H9 (cell line): Measurements from ENCODE around the gene PHF21B. TPM values are rescaled to one million over a fixed set of nuclear protein-coding genes. Genes with fewer than 3 reads are reported as not detected.

Experiments used
- DNase-seq: peaks from one replicate; pipeline ENCODE4 v3.0.0-alpha.2; 2017
- H2AFZ ChIP-seq: one replicate; pipeline ENCODE4 v1.6.1; 2013; ENCODE audit warnings: mild to moderate bottlenecking, low read length, control low read depth, moderate library complexity
- H2AK5ac ChIP-seq: 2 replicates; pipeline ENCODE4 v1.6.1; 2013; ENCODE audit warnings: low read length, control low read depth, mixed read lengths; ENCODE audit not compliant: insufficient read length
- H2BK120ac ChIP-seq: one replicate; pipeline ENCODE4 v1.6.1; 2013; ENCODE audit warnings: low read depth, mild to moderate bottlenecking, low read length, control low read depth, inconsistent platforms; ENCODE audit not compliant: poor library complexity, severe bottlenecking
- H2BK12ac ChIP-seq: 2 replicates; pipeline ENCODE4 v1.6.1; 2013; ENCODE audit warnings: low read length, control low read depth, mixed read lengths, low read depth; ENCODE audit not compliant: insufficient read length
- H2BK15ac ChIP-seq: 2 replicates; pipeline ENCODE4 v1.6.1; 2013; ENCODE audit warnings: low read depth, low read length, control low read depth
- H2BK20ac ChIP-seq: one replicate; pipeline ENCODE4 v1.6.1; 2013; ENCODE audit warnings: low read depth, mild to moderate bottlenecking, low read length, control low read depth, inconsistent platforms; ENCODE audit not compliant: poor library complexity, severe bottlenecking
- H2BK5ac ChIP-seq: 2 replicates; pipeline ENCODE4 v1.6.1; 2013; ENCODE audit warnings: low read length, control low read depth, mixed read lengths; ENCODE audit not compliant: insufficient read length
- H3K14ac ChIP-seq: 2 replicates; pipeline ENCODE4 v1.6.1; 2013; ENCODE audit warnings: low read length, control low read depth; ENCODE audit not compliant: insufficient read depth
- H3K18ac ChIP-seq: 2 replicates; pipeline ENCODE4 v1.6.1; 2013; ENCODE audit warnings: low read depth, mild to moderate bottlenecking, mixed read lengths, low read length, control low read depth; ENCODE audit not compliant: insufficient read length
- H3K23ac ChIP-seq: 2 replicates; pipeline ENCODE4 v1.6.1; 2013; ENCODE audit warnings: low read length, control low read depth, mixed read lengths, low read depth; ENCODE audit not compliant: insufficient read length
- H3K23me2 ChIP-seq: 2 replicates; pipeline ENCODE4 v1.6.1; 2013; ENCODE audit warnings: low read depth, mild to moderate bottlenecking, mixed read lengths, low read length, control low read depth; ENCODE audit not compliant: insufficient read length, poor library complexity, severe bottlenecking
- H3K27ac ChIP-seq: 2 replicates; pipeline ENCODE4 v1.5.1; 2013; ENCODE audit warnings: low read length, control low read depth, mixed read lengths, low read depth; ENCODE audit not compliant: insufficient read length
- H3K27me3 ChIP-seq: 2 replicates; pipeline ENCODE4 v1.6.1; 2013; ENCODE audit warnings: low read length, control low read depth, inconsistent platforms; ENCODE audit not compliant: insufficient read depth
- H3K4ac ChIP-seq: 2 replicates; pipeline ENCODE4 v1.6.1; 2013; ENCODE audit warnings: low read depth, mild to moderate bottlenecking, control low read depth, inconsistent platforms, low read length, moderate library complexity
- H3K4me1 ChIP-seq: 2 replicates; pipeline ENCODE4 v1.6.1; 2013; ENCODE audit warnings: low read length, control low read depth, inconsistent platforms; ENCODE audit not compliant: insufficient read depth
- H3K4me2 ChIP-seq: 2 replicates; pipeline ENCODE4 v1.6.1; 2013; ENCODE audit warnings: low read length, control low read depth, mixed read lengths; ENCODE audit not compliant: insufficient read length, insufficient read depth
- H3K56ac ChIP-seq: 2 replicates; pipeline ENCODE4 v1.6.1; 2013; ENCODE audit warnings: low read depth, mild to moderate bottlenecking, mixed read lengths, low read length, control low read depth; ENCODE audit not compliant: insufficient read length
- H3K79me1 ChIP-seq: 2 replicates; pipeline ENCODE4 v1.6.1; 2013; ENCODE audit warnings: low read depth, mild to moderate bottlenecking, moderate library complexity, low read length, control low read depth, inconsistent platforms; ENCODE audit not compliant: insufficient read depth, poor library complexity, severe bottlenecking
- H3K79me2 ChIP-seq: 2 replicates; pipeline ENCODE4 v1.6.1; 2013; ENCODE audit warnings: low read length, control low read depth, inconsistent platforms; ENCODE audit not compliant: insufficient read depth
- H3K9ac ChIP-seq: 2 replicates; pipeline ENCODE4 v1.6.1; 2013; ENCODE audit warnings: low read length, control low read depth, mixed read lengths; ENCODE audit not compliant: insufficient read length; ENCODE audit errors: extremely low read depth
- H3K9me3 ChIP-seq: one replicate; pipeline ENCODE4 v1.6.1; 2013; ENCODE audit warnings: low read depth, low read length, inconsistent platforms; ENCODE audit not compliant: control insufficient read depth
- H3T11ph ChIP-seq: one replicate; pipeline ENCODE4 v1.6.1; 2013; ENCODE audit warnings: mild to moderate bottlenecking, low read length, control low read depth, inconsistent platforms
- H4K20me1 ChIP-seq: one replicate; pipeline ENCODE4 v1.6.1; 2013; ENCODE audit not compliant: control insufficient read depth, insufficient read length, insufficient read depth
- H4K5ac ChIP-seq: 2 replicates; pipeline ENCODE4 v1.6.1; 2013; ENCODE audit warnings: low read depth, mild to moderate bottlenecking, mixed read lengths, low read length, control low read depth; ENCODE audit not compliant: insufficient read length
- H4K8ac ChIP-seq: replicated peaks from 2 replicates; pipeline ENCODE4 v1.6.1; 2013; ENCODE audit warnings: low read length, control low read depth, mixed read lengths, low read depth; ENCODE audit not compliant: insufficient read length
- H4K91ac ChIP-seq: 2 replicates; pipeline ENCODE4 v1.6.1; 2013; ENCODE audit warnings: low read depth, mild to moderate bottlenecking, moderate library complexity, mixed read lengths, low read length, control low read depth; ENCODE audit not compliant: insufficient read length
- H3K27ac Mint-ChIP-seq, 3 experiments: 2 replicates in 2 of 3; 3 replicates in 1 of 3; pipeline ENCODE4 v1.8.0; 2020 to 2021; ENCODE audit warnings: mixed read lengths in 3 of 3, mild to moderate bottlenecking in 1 of 3, moderate library complexity in 1 of 3
- H3K27me3 Mint-ChIP-seq: 2 replicates; pipeline ENCODE4 v1.8.0; 2021; ENCODE audit warnings: low read depth, mild to moderate bottlenecking, moderate library complexity, mixed read lengths
- H3K36me3 Mint-ChIP-seq, 3 experiments: 2 replicates in 2 of 3; 3 replicates in 1 of 3; pipeline ENCODE4 v1.8.0; 2020 to 2021; ENCODE audit warnings: low read depth in 3 of 3, mixed read lengths in 3 of 3; ENCODE audit not compliant: insufficient read depth in 1 of 3
- H3K4me1 Mint-ChIP-seq, 2 experiments: 2 replicates each; pipeline ENCODE4 v1.8.0; 2020; ENCODE audit warnings: mixed read lengths in 2 of 2
- H3K4me3 Mint-ChIP-seq, 2 experiments: 2 replicates in 1 of 2; 3 replicates in 1 of 2; pipeline ENCODE4 v1.8.0; 2020 to 2021; ENCODE audit warnings: mild to moderate bottlenecking in 2 of 2, mixed read lengths in 2 of 2, moderate library complexity in 1 of 2
- H3K9me3 Mint-ChIP-seq, 2 experiments: 2 replicates in 1 of 2; 3 replicates in 1 of 2; pipeline ENCODE4 v1.8.0; 2020; ENCODE audit warnings: mild to moderate bottlenecking in 2 of 2, mixed read lengths in 2 of 2, moderate library complexity in 1 of 2
- WGBS: extraction: QIAGEN DNeasy Blood & Tissue Kit; methylation state at CpG from one replicate; pipeline ENCODE4 v1.1.7; 2013; ENCODE audit warnings: missing lambda C conversion rate, low lambda C conversion rate, mixed read lengths; ENCODE audit not compliant: insufficient read length; ENCODE audit errors: extremely low coverage; 5-methylcytosine and 5-hydroxymethylcytosine counted together
- total RNA-seq: library from RNA; stranded (reverse); gene quantifications from 2 replicates; pipeline ENCODE4 v1.2.1, GENCODE V29; 2021
- TF ChIP-seq, protein P1 (sequence below): fragments of 200-600 bp; sonication (generic); conservative IDR thresholded peaks from 3 replicates; pipeline ENCODE4 v1.8.0; 2021; ENCODE audit warnings: antibody characterized with exemption, mild to moderate bottlenecking

Gene PHF21B
- total RNA-seq, 1 experiment from 2014 or later = 60.3 TPM

DNA sequence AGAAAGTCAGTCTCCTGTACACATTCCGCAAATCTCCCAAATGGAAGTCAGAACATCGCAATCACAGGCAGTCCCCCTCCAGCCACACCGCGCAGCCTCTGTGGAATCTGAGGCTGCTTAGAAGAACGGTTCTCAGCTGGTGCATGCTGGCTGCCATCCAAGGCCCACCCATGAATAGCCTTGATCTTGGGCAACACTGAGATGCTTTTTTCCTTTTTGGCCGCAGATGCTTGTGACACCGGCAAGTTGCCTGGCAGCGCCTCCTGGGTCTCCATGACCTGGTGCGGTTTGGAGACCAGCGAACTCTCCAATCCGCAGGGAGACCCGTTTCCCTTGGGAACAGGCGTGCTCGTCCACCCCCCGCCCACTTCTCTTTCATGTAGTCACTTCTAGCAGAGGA is 26.3 kb upstream of the PHF21B start:
- H3K23ac ChIP-seq = no peak overlapping the region
- H3K4me2 ChIP-seq = no peak overlapping the region
- no peak overlapping the region; the same call in 1 of the 2 replicates for H3K14ac ChIP-seq
- Mint-ChIP-seq H3K36me3 (peaks cover 13 to 19% (median 17%) of the 10 kb centered on the region in 3 experiments), H3K27ac (no peak overlapping the region), H3K4me3 (no peak overlapping the region), H3K9me3 (peaks cover 22 to 23% of the 10 kb centered on the region in 2 experiments), H3K27me3 (peaks cover 15% of the 10 kb centered on the region), H3K4me1 (peaks cover 22 to 23% of the 10 kb centered on the region in 2 experiments)
- no peak overlapping the region for H2BK20ac ChIP-seq
- H3K27me3 ChIP-seq = no peaks in the 10 kb centered on the region; the same call in 1 of the 2 replicates
- no peak overlapping the region for H3K9ac ChIP-seq
- no peak overlapping the region for H2BK15ac ChIP-seq
- no peak overlapping the region for H3K18ac ChIP-seq
- H2BK5ac ChIP-seq = no peak overlapping the region
- TF ChIP-seq, protein P1, sequence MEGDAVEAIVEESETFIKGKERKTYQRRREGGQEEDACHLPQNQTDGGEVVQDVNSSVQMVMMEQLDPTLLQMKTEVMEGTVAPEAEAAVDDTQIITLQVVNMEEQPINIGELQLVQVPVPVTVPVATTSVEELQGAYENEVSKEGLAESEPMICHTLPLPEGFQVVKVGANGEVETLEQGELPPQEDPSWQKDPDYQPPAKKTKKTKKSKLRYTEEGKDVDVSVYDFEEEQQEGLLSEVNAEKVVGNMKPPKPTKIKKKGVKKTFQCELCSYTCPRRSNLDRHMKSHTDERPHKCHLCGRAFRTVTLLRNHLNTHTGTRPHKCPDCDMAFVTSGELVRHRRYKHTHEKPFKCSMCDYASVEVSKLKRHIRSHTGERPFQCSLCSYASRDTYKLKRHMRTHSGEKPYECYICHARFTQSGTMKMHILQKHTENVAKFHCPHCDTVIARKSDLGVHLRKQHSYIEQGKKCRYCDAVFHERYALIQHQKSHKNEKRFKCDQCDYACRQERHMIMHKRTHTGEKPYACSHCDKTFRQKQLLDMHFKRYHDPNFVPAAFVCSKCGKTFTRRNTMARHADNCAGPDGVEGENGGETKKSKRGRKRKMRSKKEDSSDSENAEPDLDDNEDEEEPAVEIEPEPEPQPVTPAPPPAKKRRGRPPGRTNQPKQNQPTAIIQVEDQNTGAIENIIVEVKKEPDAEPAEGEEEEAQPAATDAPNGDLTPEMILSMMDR = no peak
- no peaks in the 10 kb centered on the region for H3K79me1 ChIP-seq
- H3K56ac ChIP-seq = no peak overlapping the region
- H4K8ac ChIP-seq = no peak overlapping the region
- no peaks in the 10 kb centered on the region for H3K4me1 ChIP-seq
- DNase-seq = no peak
- no peak overlapping the region for H2BK120ac ChIP-seq
- H3K27ac ChIP-seq = no peak overlapping the region
- H2AK5ac ChIP-seq = no peak overlapping the region
- no peaks in the 10 kb centered on the region for H3K79me2 ChIP-seq
- H3T11ph ChIP-seq = no peak overlapping the region
- H2BK12ac ChIP-seq = no peak overlapping the region
- H4K5ac ChIP-seq = no peak overlapping the region
- no peaks in the 10 kb centered on the region for H3K23me2 ChIP-seq
- WGBS = no CpG with 5 or more reads among the region's 15 CpGs
- no peaks in the 10 kb centered on the region for H4K20me1 ChIP-seq
- H3K9me3 ChIP-seq = no peaks in the 10 kb centered on the region
- H3K4ac ChIP-seq = no peak overlapping the region
- no peak overlapping the region for H2AFZ ChIP-seq
- no peak overlapping the region for H4K91ac ChIP-seq
